Fibroblast of skin of left biceps (primary cell): Measurements from ENCODE around the gene VARS1.
"Not testable (repeated sequence)": the region's sequence is repeated elsewhere in the genome, so short reads cannot be mapped to it uniquely, and the experiment has no call there.

Experiments used
- DNase-seq, 2 experiments: peaks; one replicate each; pipeline ENCODE4 v3.0.0-alpha.2; 2013; ENCODE audit warnings: low read depth in 2 of 2

Gene VARS1

GRCh38 chr6:31794294-31794865 is 1.2 kb downstream of the VARS1 start:
- DNase-seq: no peak

GRCh38 chr6:31793927-31794245 is 1.7 kb downstream of the VARS1 start:
- not testable (repeated sequence) for DNase-seq

- no peak for DNase-seq
Measured at GRCh38 chr6:31792761-31793171, 2.8 kb downstream of the VARS1 start.

GRCh38 chr6:31792090-31792374 is 3.5 kb downstream of the VARS1 start:
- DNase-seq: no peak

GRCh38 chr6:31791324-31792089 is 4.0 kb downstream of the VARS1 start:
- DNase-seq: no peak

GRCh38 chr6:31785475-31785874 is 10.1 kb downstream of the VARS1 start:
- DNase-seq: no peak

- DNase-seq: no peak
Measured at GRCh38 chr6:31784098-31784925, 11.2 kb downstream of the VARS1 start.

GRCh38 chr6:31782126-31782855 is 13.3 kb downstream of the VARS1 start:
- no peak for DNase-seq

- no peak for DNase-seq
Measured at GRCh38 chr6:31781244-31782125, 14.1 kb downstream of the VARS1 start.

- no peak for DNase-seq
Measured at GRCh38 chr6:31780507-31781243, 14.9 kb downstream of the VARS1 start.

- no peak for DNase-seq
Measured at GRCh38 chr6:31779908-31780307, 15.6 kb downstream of the VARS1 start.

GRCh38 chr6:31778999-31779885 is 16.3 kb downstream of the VARS1 start:
- DNase-seq: no peak

GRCh38 chr6:31778193-31778592 is 17.4 kb downstream of the VARS1 start:
- DNase-seq: no peak

- DNase-seq: no peak
Measured at GRCh38 chr6:31777667-31778050, 17.9 kb downstream of the VARS1 start.

- DNase-seq: no peak
Measured at GRCh38 chr6:31776989-31777666, 18.4 kb downstream of the VARS1 start, which contains the start of gene VWA7. VWA7 (minus strand) TSS chr6:31777328; CDS start chr6:31776779, 549 bp downstream.

- DNase-seq: no peak
Measured at GRCh38 chr6:31776485-31776988, 19.0 kb downstream of the VARS1 start.

- DNase-seq: no peak
Measured at GRCh38 chr6:31775633-31776484, 19.7 kb downstream of the VARS1 start.

GRCh38 chr6:31775184-31775583 is 20.4 kb downstream of the VARS1 start:
- no peak for DNase-seq
